ENCODE data around the gene MON2.

MON2 gene

DNA sequence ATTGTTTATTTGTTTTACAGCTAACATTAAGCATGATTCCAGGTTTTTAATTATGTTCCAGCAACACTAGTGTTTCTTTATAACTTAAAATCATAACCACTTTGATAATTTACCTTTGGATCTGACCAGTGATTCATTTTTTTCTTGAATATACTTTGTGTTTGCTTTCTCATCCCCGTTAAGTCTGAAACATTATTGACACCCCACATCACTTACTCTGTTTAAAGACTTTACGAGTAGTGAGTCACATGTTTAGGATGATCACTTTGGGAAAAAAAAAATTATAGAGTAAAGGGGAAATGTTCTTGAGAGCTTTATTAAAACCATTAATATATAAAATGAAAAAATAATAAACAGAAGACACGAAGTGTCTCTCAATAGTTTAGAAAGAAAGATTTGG is 132.2 kb downstream of the MON2 start:
- CTCF ChIA-PET, result interaction anchor here (1.0 to 1.3 kb wide), 2 partner anchors 10 to 17 kb away, joined by 5 read pairs; no protein-coding TSS in a partner anchor
- Mint-ChIP-seq H3K9me3 (no peaks in the 10 kb centered on the region), H3K4me1 (peaks cover 12% of the 10 kb centered on the region), H3K27ac (no peak overlapping the region), H3K4me3 (no peak overlapping the region), H3K36me3 (peaks cover 8% of the 10 kb centered on the region), H3K27me3 (no peaks in the 10 kb centered on the region)
- DNase-seq, result no peak

DNA sequence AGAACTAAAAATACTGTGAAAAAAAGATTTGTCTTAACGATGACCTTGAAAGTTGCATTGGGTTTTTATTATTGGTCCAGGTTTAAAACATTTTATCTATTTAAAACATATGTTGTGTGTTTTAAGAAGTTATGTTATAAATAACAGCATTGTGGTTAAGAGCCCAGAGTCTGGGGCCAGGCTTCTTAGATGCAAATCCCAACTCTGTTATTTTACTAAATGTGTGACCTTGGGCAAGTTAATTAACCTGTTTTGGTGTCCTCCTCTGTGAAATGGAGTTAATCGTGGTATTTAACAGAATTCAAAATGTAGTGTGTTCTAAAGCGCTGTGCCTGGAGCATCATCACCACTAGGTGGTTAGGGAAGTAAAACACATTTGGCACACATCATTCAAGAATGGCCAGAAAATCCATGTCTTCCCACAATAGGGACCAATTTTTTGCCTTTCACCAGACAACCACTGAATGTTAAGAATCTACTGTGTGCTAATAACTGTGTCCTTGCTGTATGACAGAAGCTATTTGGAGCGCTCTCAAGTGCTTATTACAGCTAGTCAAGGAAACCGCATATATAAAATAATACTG is 133.3 kb downstream of the MON2 start:
- no peak overlapping the region for H3K27ac Mint-ChIP-seq
- peaks cover 12% of the 10 kb centered on the region for H3K36me3 Mint-ChIP-seq
- no peaks in the 10 kb centered on the region for H3K9me3 Mint-ChIP-seq
- H3K4me1 Mint-ChIP-seq, result peaks cover 20% of the 10 kb centered on the region
- no peak for DNase-seq
- CTCF ChIA-PET, result interaction anchor here (1.3 kb wide), 1 partner anchor 19 kb away, joined by 3 read pairs; no protein-coding TSS in a partner anchor
- H3K4me3 Mint-ChIP-seq, result no peak overlapping the region
- no peaks in the 10 kb centered on the region for H3K27me3 Mint-ChIP-seq

DNA sequence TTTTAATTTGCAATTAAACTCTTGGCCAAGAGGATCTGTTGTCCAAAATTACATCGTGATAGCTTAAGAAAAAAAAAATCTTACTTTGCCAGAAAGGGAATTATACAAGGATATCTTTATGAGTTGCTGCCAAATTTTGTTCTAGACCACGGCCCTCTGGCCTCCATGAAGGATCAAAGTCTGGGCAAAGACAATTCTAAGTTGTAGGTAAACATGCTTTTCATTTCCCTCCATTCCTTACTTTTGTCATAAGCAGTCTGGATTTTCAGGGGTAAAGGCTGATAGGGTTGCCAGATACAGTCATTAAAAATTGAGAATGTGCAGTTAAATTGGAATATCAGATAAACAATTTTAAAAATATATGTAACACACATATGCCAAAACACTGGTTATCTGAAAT is 135.1 kb downstream of the MON2 start:
- Mint-ChIP-seq H3K4me1 (peaks cover 34% of the 10 kb centered on the region), H3K27ac (peak overlapping the region; percentile 98), H3K36me3 (peaks cover 19% of the 10 kb centered on the region), H3K4me3 (peak overlapping the region; percentile 83), H3K9me3 (no peaks in the 10 kb centered on the region), H3K27me3 (no peaks in the 10 kb centered on the region)
- CTCF ChIA-PET, result interaction anchor here (1.4 kb wide), 1 partner anchor 192 kb away, joined by 5 read pairs; no protein-coding TSS in a partner anchor
- no peak for DNase-seq

DNA sequence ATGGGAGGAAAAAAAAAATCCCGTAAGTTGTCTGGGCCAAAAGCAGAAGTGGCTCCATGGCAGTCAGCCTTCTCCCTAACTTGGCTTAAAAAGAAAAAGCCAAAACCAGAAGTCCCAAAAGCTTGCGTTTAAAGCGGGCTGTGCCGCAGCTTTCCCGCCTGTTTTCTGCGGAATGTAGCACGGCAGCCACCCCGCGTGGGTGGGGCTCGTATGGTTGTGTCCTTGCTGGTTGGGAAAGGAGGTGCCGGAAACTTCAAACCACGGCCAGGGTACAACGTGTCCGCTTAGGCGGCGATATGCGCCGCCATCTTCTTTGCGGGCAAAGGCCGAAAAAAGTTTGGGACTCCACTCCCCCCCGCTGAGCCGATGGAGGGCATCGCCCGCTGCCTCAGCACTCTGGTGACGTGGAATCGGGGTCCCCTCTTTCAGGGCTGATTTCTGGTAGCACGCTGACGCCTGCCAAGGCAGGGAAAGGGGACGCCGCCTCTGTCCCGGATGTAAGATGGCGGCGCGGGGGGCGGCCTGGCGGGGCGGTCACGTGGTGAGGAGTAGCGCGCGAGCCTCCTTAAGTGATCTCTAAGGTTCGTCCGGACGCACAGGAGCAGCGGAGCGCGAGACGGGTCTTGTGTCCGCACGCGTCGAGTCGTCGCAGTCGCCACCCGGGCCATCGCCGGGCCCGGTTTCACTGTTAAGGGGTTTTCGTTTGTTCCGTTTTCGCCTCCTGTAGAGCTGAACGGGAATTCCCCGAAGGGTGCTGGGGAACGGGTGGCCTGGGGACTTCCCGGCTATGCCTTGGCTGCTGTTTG is 135.8 kb downstream of the MON2 start:
- peak overlapping the region; percentile 98 for H3K27ac Mint-ChIP-seq
- CTCF ChIA-PET, result interaction anchor here (0.7 to 2.1 kb wide), 5 partner anchors 21 to 195 kb away, joined by 3 to 9 read pairs (median 6); no protein-coding TSS in a partner anchor
- H3K9me3 Mint-ChIP-seq, result no peaks in the 10 kb centered on the region
- peaks cover 35% of the 10 kb centered on the region for H3K4me1 Mint-ChIP-seq
- peak; percentile 90 for DNase-seq
- H3K27me3 Mint-ChIP-seq, result no peaks in the 10 kb centered on the region
- peak overlapping the region; percentile 83 for H3K4me3 Mint-ChIP-seq
- peaks cover 15% of the 10 kb centered on the region for H3K36me3 Mint-ChIP-seq

DNA sequence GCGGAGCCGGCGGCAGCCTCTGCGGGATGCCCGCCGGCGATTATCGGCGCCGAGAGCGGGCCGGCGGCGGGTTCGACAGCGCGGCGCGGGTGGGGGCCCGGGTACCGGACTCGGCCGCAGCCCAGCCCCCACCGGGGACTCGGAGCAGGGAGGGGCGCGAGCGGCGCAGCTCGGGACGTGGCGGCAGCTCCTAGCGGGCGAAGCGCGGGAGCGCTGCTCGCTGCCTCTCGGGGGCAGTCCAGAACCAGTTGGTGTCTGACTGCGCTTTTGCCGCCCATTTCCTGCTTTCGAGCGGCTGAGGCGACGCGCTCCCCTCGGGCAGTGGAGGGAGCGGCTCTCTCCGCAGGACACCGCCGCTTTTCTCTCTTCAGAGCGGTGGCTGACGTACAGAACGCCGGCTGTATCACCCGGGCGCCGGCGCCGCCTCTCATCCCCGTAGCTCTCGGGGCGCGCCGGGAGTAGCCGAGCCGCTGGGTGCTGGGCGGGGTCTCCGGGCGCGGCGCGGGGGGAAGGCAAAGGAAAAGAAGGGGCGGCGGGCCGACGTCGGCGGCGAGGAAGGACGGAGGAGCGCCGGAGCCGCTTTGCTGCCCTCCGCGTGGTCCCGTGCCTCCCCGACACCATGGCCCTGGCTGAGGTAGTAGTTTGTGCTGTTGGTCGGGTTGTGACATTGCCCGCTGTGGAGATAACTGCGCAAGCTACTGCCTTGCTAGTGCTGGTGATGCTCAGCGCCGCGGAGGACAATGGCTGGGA is 136.6 kb downstream of the MON2 start:
- CTCF ChIA-PET, result interaction anchor here (0.6 to 2.1 kb wide), 7 partner anchors 12 to 195 kb away, joined by 3 to 9 read pairs (median 5); no protein-coding TSS in a partner anchor
- Mint-ChIP-seq H3K27ac (peak overlapping the region; percentile 98), H3K27me3 (no peaks in the 10 kb centered on the region), H3K36me3 (peaks cover 15% of the 10 kb centered on the region), H3K4me3 (peak overlapping the region; percentile 83), H3K4me1 (peaks cover 35% of the 10 kb centered on the region), H3K9me3 (no peaks in the 10 kb centered on the region)
- peak; percentile 86 for DNase-seq

DNA sequence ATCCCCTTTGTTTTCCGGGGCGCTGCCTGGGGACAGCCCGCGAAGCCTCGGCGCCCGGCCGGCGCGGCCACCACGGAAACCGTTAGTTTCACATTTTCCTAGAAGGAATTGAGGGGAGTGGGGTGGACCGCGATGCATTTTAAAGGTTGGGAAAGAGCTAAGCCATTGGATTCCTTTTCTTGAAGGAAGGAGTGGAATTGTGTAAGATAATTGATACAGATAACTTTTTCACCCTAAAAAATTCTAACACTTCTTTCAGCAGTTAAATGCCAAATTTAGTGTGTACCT is 137.1 kb downstream of the MON2 start:
- Mint-ChIP-seq H3K4me1 (peaks cover 35% of the 10 kb centered on the region), H3K27me3 (no peaks in the 10 kb centered on the region), H3K4me3 (peak overlapping the region; percentile 83), H3K36me3 (peaks cover 15% of the 10 kb centered on the region), H3K27ac (peak overlapping the region; percentile 98), H3K9me3 (no peaks in the 10 kb centered on the region)
- no peak for DNase-seq
- CTCF ChIA-PET, result interaction anchor here (0.6 to 2.1 kb wide), 7 partner anchors 12 to 193 kb away, joined by 3 to 9 read pairs (median 5); no protein-coding TSS in a partner anchor

DNA sequence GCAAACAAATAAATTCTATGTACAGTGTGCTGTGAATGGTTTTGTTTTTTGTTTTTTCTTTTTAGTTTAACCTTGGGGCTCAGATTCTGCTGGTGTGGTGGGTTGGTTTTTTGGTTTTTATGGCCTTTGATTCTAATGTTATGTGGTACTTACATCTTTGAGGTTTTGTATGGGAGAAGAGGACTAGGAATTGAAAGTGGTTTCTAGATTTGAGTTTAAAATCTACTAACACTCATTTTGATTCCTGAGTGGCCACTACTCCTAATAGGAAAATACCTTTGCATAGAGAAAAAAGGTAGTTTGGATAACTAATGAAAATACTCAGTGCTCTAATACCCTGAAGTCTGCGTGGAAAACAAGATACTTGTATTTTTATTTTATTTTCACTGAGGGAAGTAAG is 137.7 kb downstream of the MON2 start:
- peaks cover 35% of the 10 kb centered on the region for H3K4me1 Mint-ChIP-seq
- H3K36me3 Mint-ChIP-seq, result peaks cover 15% of the 10 kb centered on the region
- peak overlapping the region; percentile 83 for H3K4me3 Mint-ChIP-seq
- no peaks in the 10 kb centered on the region for H3K27me3 Mint-ChIP-seq
- no peaks in the 10 kb centered on the region for H3K9me3 Mint-ChIP-seq
- CTCF ChIA-PET, result interaction anchor here (0.6 to 2.1 kb wide), 5 partner anchors 11 to 190 kb away, joined by 3 to 9 read pairs (median 5); no protein-coding TSS in a partner anchor
- DNase-seq, result no peak
- H3K27ac Mint-ChIP-seq, result peak overlapping the region; percentile 98

DNA sequence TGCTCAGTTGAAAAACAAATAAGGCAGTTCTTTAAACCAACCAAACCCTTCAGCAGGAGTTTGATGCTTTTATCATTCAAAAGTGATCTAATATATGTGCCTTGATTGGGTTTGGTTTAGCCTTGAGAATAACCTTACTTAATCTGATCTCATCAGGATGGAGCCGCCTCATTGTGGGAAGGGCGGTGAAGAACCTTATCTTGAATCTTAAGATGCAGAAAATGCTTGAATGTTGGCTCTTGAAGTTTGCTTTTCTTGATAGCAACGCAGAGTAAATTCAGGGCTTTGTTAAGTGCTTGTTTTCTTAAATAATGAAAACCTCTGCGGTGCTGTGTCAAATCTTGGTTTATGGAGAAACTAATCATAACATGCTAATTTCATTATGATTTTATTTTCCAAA is 138.2 kb downstream of the MON2 start:
- peaks cover 15% of the 10 kb centered on the region for H3K36me3 Mint-ChIP-seq
- peak overlapping the region; percentile 83 for H3K4me3 Mint-ChIP-seq

DNA sequence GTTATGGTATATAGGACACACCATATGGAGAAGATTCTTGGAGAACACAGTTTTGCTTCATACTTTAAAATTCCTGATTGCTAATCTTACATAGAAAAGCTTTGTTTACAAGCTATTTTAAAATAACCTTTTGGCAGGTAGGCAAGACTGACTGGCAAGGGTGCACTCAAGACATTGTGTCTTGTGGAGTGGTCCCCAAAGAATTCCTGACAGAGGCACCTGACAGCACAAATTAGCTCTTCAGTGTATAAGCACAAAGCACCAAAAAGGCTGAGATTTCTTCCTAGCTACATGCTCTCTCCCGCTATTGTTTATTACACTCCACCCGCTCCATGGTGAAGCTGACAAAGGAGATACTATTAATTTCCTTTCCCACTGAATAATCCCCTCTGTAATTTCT is 139.4 kb downstream of the MON2 start:
- Mint-ChIP-seq H3K4me3 (no peak overlapping the region), H3K9me3 (no peaks in the 10 kb centered on the region), H3K36me3 (peaks cover 15% of the 10 kb centered on the region), H3K27ac (no peak overlapping the region), H3K27me3 (no peaks in the 10 kb centered on the region), H3K4me1 (peaks cover 29% of the 10 kb centered on the region)
- no peak for DNase-seq
- CTCF ChIA-PET, result interaction anchor here (1.2 to 1.9 kb wide), 5 partner anchors 35 to 192 kb away, joined by 3 to 6 read pairs (median 5); no protein-coding TSS in a partner anchor

More for the DNA sequence above, 138.2 kb downstream of the MON2 start:
- Mint-ChIP-seq H3K9me3 (no peaks in the 10 kb centered on the region), H3K27me3 (no peaks in the 10 kb centered on the region), H3K4me1 (peaks cover 35% of the 10 kb centered on the region), H3K27ac (peak overlapping the region; percentile 98)
- no peak for DNase-seq
- CTCF ChIA-PET, result interaction anchor here (1.2 to 1.9 kb wide), 3 partner anchors 167 to 193 kb away, joined by 5 to 6 read pairs (median 6); no protein-coding TSS in a partner anchor

DNA sequence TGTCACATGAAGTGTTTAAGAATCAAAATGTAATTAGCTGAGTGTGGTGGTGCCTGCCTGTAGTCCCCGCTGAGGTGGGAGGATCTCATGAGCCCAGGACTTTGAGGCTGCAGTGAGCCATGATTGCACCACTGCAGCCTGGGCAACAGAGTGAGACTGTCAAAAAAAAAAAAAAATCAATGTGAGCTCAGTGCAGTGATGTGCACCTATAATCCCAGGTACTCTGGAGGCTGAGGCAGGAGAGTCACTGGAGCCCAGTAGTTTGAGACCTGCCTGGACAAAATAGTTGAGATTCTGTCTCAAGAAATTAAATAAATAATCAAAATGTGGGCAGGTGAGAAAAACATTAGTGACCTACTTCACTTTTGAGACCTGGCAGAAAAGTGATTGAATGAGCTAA is 140.0 kb downstream of the MON2 start:
- no peak for DNase-seq
- no peaks in the 10 kb centered on the region for H3K9me3 Mint-ChIP-seq
- H3K4me3 Mint-ChIP-seq, result no peak overlapping the region
- H3K27ac Mint-ChIP-seq, result no peak overlapping the region
- CTCF ChIA-PET, result interaction anchor here (1.2 to 1.9 kb wide), 4 partner anchors 34 to 192 kb away, joined by 3 to 6 read pairs (median 4); no protein-coding TSS in a partner anchor
- peaks cover 15% of the 10 kb centered on the region for H3K36me3 Mint-ChIP-seq
- peaks cover 25% of the 10 kb centered on the region for H3K4me1 Mint-ChIP-seq
- H3K27me3 Mint-ChIP-seq, result no peaks in the 10 kb centered on the region

DNA sequence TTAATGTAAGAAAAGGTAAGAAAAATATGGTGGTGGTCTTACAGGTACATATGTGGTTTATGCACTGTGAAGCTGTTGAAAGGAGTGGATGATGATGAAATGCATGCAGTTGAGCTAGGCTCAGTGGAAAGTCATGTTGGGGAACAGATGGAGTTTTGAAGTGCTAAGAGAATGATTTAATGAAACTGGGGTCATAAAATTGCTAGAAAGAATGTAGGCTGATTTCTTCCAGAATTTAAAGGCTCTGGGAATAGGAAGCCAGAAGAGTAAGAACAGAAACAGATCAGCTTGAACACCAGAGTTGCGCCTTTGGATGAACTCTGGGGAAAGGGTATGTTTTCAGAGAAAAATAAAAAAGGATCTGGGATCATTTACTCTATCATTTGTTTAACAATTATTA is 146.5 kb downstream of the MON2 start:
- H3K27me3 Mint-ChIP-seq, result no peaks in the 10 kb centered on the region
- no peak overlapping the region for H3K27ac Mint-ChIP-seq
- peaks cover 5% of the 10 kb centered on the region for H3K36me3 Mint-ChIP-seq
- H3K4me1 Mint-ChIP-seq, result no peaks in the 10 kb centered on the region
- CTCF ChIA-PET, result no interaction called here
- no peaks in the 10 kb centered on the region for H3K9me3 Mint-ChIP-seq
- no peak overlapping the region for H3K4me3 Mint-ChIP-seq
- no peak for DNase-seq

DNA sequence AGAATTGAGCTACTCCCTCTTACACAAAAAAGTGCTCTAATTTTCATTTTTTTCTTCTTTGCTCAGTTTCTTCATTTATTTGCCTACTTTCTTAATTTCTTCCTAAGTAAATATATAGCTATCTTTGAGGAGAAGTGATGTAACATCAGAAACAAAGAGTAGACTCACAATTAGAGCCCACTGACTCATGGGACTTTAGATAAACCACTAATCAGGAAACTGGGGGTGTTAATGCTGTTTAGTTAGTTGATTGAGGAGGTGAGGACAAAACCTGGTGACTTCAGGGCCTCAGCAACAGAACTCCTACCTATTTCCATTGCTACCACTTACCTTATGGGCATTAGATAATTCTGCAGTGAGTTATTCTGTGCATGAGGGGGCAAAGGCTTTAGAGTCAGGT is 151.7 kb downstream of the MON2 start:
- H3K4me1 Mint-ChIP-seq, result no peaks in the 10 kb centered on the region
- H3K27me3 Mint-ChIP-seq, result no peaks in the 10 kb centered on the region
- CTCF ChIA-PET, result interaction anchor here (1.6 kb wide), 1 partner anchor 9 kb away, joined by 4 read pairs; no protein-coding TSS in a partner anchor
- H3K36me3 Mint-ChIP-seq, result peaks cover 5% of the 10 kb centered on the region
- H3K9me3 Mint-ChIP-seq, result no peaks in the 10 kb centered on the region
- no peak overlapping the region for H3K4me3 Mint-ChIP-seq
- H3K27ac Mint-ChIP-seq, result no peak overlapping the region
- DNase-seq, result no peak

DNA sequence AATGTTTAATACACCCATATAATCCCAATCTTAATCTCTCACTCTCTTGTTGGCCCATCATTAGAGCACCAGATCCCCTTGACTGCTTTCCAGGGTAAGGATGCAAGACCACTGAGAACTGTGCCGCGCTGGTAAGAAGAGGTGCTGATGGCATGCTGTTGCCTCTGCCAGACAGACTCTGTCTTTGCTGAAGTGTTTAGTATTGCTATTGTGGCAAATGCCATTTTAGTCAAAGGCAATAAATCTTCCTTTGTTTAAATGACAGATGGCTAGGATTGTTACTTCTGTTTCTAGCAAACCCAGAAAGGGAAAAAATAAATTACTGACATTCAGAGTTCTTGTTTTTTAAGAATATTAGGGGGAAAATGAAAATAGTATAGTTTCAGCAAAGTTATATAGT is 152.3 kb downstream of the MON2 start:
- Mint-ChIP-seq H3K4me3 (no peak overlapping the region), H3K36me3 (peaks cover 5% of the 10 kb centered on the region), H3K27me3 (no peaks in the 10 kb centered on the region), H3K27ac (no peak overlapping the region), H3K4me1 (no peaks in the 10 kb centered on the region), H3K9me3 (no peaks in the 10 kb centered on the region)
- DNase-seq, result no peak
- CTCF ChIA-PET, result interaction anchor here (1.6 kb wide), 1 partner anchor 9 kb away, joined by 4 read pairs; no protein-coding TSS in a partner anchor
